Measurements from ENCODE around the gene FOXP1. TPM values are rescaled to one million over a fixed set of nuclear protein-coding genes. Genes with fewer than 3 reads are reported as not detected.

Gene FOXP1
- total and polyA plus RNA-seq, 3 experiments from 2014 or later, result 142 to 185 (median 147) TPM

GRCh38 chr3:70999730-71000129 lies 583.8 kb downstream of the FOXP1 start:
- Mint-ChIP-seq H3K4me1 (peaks cover 19 to 66% (median 44%) of the 10 kb centered on the region in 3 donors), H3K4me3 (no peak overlapping the region), H3K9me3 (no peaks in the 10 kb centered on the region), H3K36me3 (peaks cover 4 to 80% (median 11%) of the 10 kb centered on the region in 3 donors), H3K27me3 (peaks cover 0 to 1% of the 10 kb centered on the region in 2 donors), H3K27ac (no peak overlapping the region)
- H3K27me3 ChIP-seq (ENCODE audit: insufficient read depth, low read length, poor library complexity, severe bottlenecking), result no peaks in the 10 kb centered on the region
- H3K4me1 ChIP-seq (ENCODE audit: insufficient read depth, low read length), result no peaks in the 10 kb centered on the region
- DNase-seq, result no peak
- H3K9me3 ChIP-seq (ENCODE audit: low read length), result no peaks in the 10 kb centered on the region
- ChIA-PET CTCF (no interaction called here), POLR2A (interaction anchor here (0.6 kb wide), 1 partner anchor 40 kb away, joined by 3 read pairs; no protein-coding TSS in a partner anchor)
- H3K4me3 ChIP-seq (ENCODE audit: low read length), result no peak overlapping the region
- no peak overlapping the region for H3K27ac ChIP-seq (ENCODE audit: low read depth, low read length)
- H3K36me3 ChIP-seq (ENCODE audit: insufficient read depth, low read length), result peaks cover 30% of the 10 kb centered on the region

GRCh38 chr3:70996082-70996481 lies 587.4 kb downstream of the FOXP1 start:
- Mint-ChIP-seq H3K4me1 (peaks cover 39 to 72% (median 53%) of the 10 kb centered on the region in 3 donors), H3K36me3 (peaks cover 4 to 89% (median 12%) of the 10 kb centered on the region in 3 donors), H3K27ac (peak overlapping the region in 1 of 8 donors; percentile 32), H3K27me3 (peaks cover 0 to under 1% of the 10 kb centered on the region in 2 donors), H3K4me3 (no peak overlapping the region), H3K9me3 (no peaks in the 10 kb centered on the region)
- no peaks in the 10 kb centered on the region for H3K9me3 ChIP-seq (ENCODE audit: low read length)
- no peak overlapping the region for H3K27ac ChIP-seq (ENCODE audit: low read depth, low read length)
- DNase-seq, result no peak
- ChIA-PET CTCF (no interaction called here), POLR2A (no interaction called here)
- peaks cover 27% of the 10 kb centered on the region for H3K36me3 ChIP-seq (ENCODE audit: insufficient read depth, low read length)
- H3K4me3 ChIP-seq (ENCODE audit: low read length), result no peak overlapping the region
- H3K27me3 ChIP-seq (ENCODE audit: insufficient read depth, low read length, poor library complexity, severe bottlenecking), result no peaks in the 10 kb centered on the region
- peaks cover 22% of the 10 kb centered on the region for H3K4me1 ChIP-seq (ENCODE audit: insufficient read depth, low read length)

- no peak for DNase-seq
- Mint-ChIP-seq H3K9me3 (no peaks in the 10 kb centered on the region), H3K4me1 (peaks cover 49 to 78% (median 55%) of the 10 kb centered on the region in 3 donors), H3K27ac (peak overlapping the region in 1 of 8 donors; percentile 43), H3K27me3 (no peaks in the 10 kb centered on the region), H3K4me3 (peak overlapping the region in 1 of 7 donors; percentile 61), H3K36me3 (peaks cover 0 to 87% (median 14%) of the 10 kb centered on the region in 3 donors)
- H3K4me1 ChIP-seq (ENCODE audit: insufficient read depth, low read length), result peaks cover 37% of the 10 kb centered on the region
- peaks cover 23% of the 10 kb centered on the region for H3K36me3 ChIP-seq (ENCODE audit: insufficient read depth, low read length)
- no peaks in the 10 kb centered on the region for H3K27me3 ChIP-seq (ENCODE audit: insufficient read depth, low read length, poor library complexity, severe bottlenecking)
- ChIA-PET CTCF (interaction anchor here (0.7 kb wide), 1 partner anchor 14 kb away, joined by 3 read pairs; no protein-coding TSS in a partner anchor), POLR2A (interaction anchor here (0.7 kb wide), 1 partner anchor 9 kb away, joined by 3 read pairs; no protein-coding TSS in a partner anchor)
- no peak overlapping the region for H3K4me3 ChIP-seq (ENCODE audit: low read length)
- no peak overlapping the region for H3K27ac ChIP-seq (ENCODE audit: low read depth, low read length)
- H3K9me3 ChIP-seq (ENCODE audit: low read length), result no peaks in the 10 kb centered on the region
These were observed 588.9 kb downstream of the FOXP1 start for GRCh38 chr3:70994644-70995043.

GRCh38 chr3:70992562-70993204 lies 590.8 kb downstream of the FOXP1 start:
- POLR2A ChIA-PET, result no interaction called here

GRCh38 chr3:70992131-70992530 lies 591.4 kb downstream of the FOXP1 start:
- no peak overlapping the region for H3K4me3 ChIP-seq (ENCODE audit: low read length)
- no peaks in the 10 kb centered on the region for H3K27me3 ChIP-seq (ENCODE audit: insufficient read depth, low read length, poor library complexity, severe bottlenecking)
- Mint-ChIP-seq H3K36me3 (peaks cover 0 to 81% (median 16%) of the 10 kb centered on the region in 3 donors), H3K4me1 (peaks cover 55 to 84% (median 67%) of the 10 kb centered on the region in 3 donors), H3K4me3 (no peak overlapping the region), H3K27me3 (no peaks in the 10 kb centered on the region), H3K27ac (peak overlapping the region in 5 of 8 donors; percentile 9 to 37 (median 17)), H3K9me3 (no peaks in the 10 kb centered on the region)
- CTCF ChIA-PET, result no interaction called here
- no peaks in the 10 kb centered on the region for H3K9me3 ChIP-seq (ENCODE audit: low read length)
- DNase-seq, result no peak
- H3K4me1 ChIP-seq (ENCODE audit: insufficient read depth, low read length), result peaks cover 42% of the 10 kb centered on the region
- POLR2A ChIA-PET, result no interaction called here
- peaks cover 29% of the 10 kb centered on the region for H3K36me3 ChIP-seq (ENCODE audit: insufficient read depth, low read length)
- H3K27ac ChIP-seq (ENCODE audit: low read depth, low read length), result no peak overlapping the region

More at GRCh38 chr3:70992562-70993204, 590.8 kb downstream of the FOXP1 start:
- Mint-ChIP-seq H3K27ac (peak overlapping the region in 4 of 8 donors; percentile 9 to 80 (median 40)), H3K4me3 (no peak overlapping the region), H3K36me3 (peaks cover 0 to 81% (median 15%) of the 10 kb centered on the region in 3 donors), H3K27me3 (no peaks in the 10 kb centered on the region), H3K4me1 (peaks cover 56 to 82% (median 67%) of the 10 kb centered on the region in 3 donors), H3K9me3 (no peaks in the 10 kb centered on the region)
- Histone ChIP-seq H3K4me1 (ENCODE audit: insufficient read depth, low read length) (peaks cover 42% of the 10 kb centered on the region), H3K9me3 (ENCODE audit: low read length) (no peaks in the 10 kb centered on the region), H3K27me3 (ENCODE audit: insufficient read depth, low read length, poor library complexity, severe bottlenecking) (no peaks in the 10 kb centered on the region), H3K27ac (ENCODE audit: low read depth, low read length) (no peak overlapping the region), H3K4me3 (ENCODE audit: low read length) (no peak overlapping the region), H3K36me3 (ENCODE audit: insufficient read depth, low read length) (peaks cover 28% of the 10 kb centered on the region)
- DNase-seq, result no peak
- CTCF ChIA-PET, result no interaction called here

GRCh38 chr3:70990723-70991122 lies 592.8 kb downstream of the FOXP1 start:
- H3K9me3 Mint-ChIP-seq, result no peaks in the 10 kb centered on the region
- H3K36me3 Mint-ChIP-seq, result peaks cover 0 to 83% (median 18%) of the 10 kb centered on the region in 3 donors
- no peaks in the 10 kb centered on the region for H3K27me3 Mint-ChIP-seq
- H3K4me1 Mint-ChIP-seq, result peaks cover 54 to 74% (median 57%) of the 10 kb centered on the region in 3 donors
- ChIA-PET POLR2A (interaction anchor here (0.6 to 0.9 kb wide), 2 partner anchors 10 to 127 kb away, joined by 3 read pairs; no protein-coding TSS in a partner anchor), CTCF (interaction anchor here (0.8 kb wide), 1 partner anchor 16 kb away, joined by 4 read pairs; no protein-coding TSS in a partner anchor)
- Histone ChIP-seq H3K4me3 (ENCODE audit: low read length) (no peak overlapping the region), H3K27ac (ENCODE audit: low read depth, low read length) (no peak overlapping the region), H3K4me1 (ENCODE audit: insufficient read depth, low read length) (peaks cover 42% of the 10 kb centered on the region), H3K36me3 (ENCODE audit: insufficient read depth, low read length) (peaks cover 33% of the 10 kb centered on the region), H3K27me3 (ENCODE audit: insufficient read depth, low read length, poor library complexity, severe bottlenecking) (no peaks in the 10 kb centered on the region), H3K9me3 (ENCODE audit: low read length) (no peaks in the 10 kb centered on the region)
- peak overlapping the region in 4 of 7 donors; percentile 41 to 62 (median 54) for H3K4me3 Mint-ChIP-seq
- H3K27ac Mint-ChIP-seq, result peak overlapping the region in 6 of 8 donors; percentile 13 to 83 (median 60)
- DNase-seq, result no peak

GRCh38 chr3:70990185-70990584 lies 593.3 kb downstream of the FOXP1 start:
- H3K27me3 ChIP-seq (ENCODE audit: insufficient read depth, low read length, poor library complexity, severe bottlenecking), result no peaks in the 10 kb centered on the region
- H3K27ac ChIP-seq (ENCODE audit: low read depth, low read length), result no peak overlapping the region
- peaks cover 31% of the 10 kb centered on the region for H3K36me3 ChIP-seq (ENCODE audit: insufficient read depth, low read length)

GRCh38 chr3:70989174-70989573 lies 594.4 kb downstream of the FOXP1 start:
- ChIA-PET POLR2A (no interaction called here), CTCF (no interaction called here)
- Histone ChIP-seq H3K9me3 (ENCODE audit: low read length) (no peaks in the 10 kb centered on the region), H3K4me3 (ENCODE audit: low read length) (no peak overlapping the region), H3K27me3 (ENCODE audit: insufficient read depth, low read length, poor library complexity, severe bottlenecking) (no peaks in the 10 kb centered on the region), H3K4me1 (ENCODE audit: insufficient read depth, low read length) (peaks cover 50% of the 10 kb centered on the region), H3K27ac (ENCODE audit: low read depth, low read length) (no peak overlapping the region), H3K36me3 (ENCODE audit: insufficient read depth, low read length) (peaks cover 31% of the 10 kb centered on the region)
- Mint-ChIP-seq H3K27me3 (no peaks in the 10 kb centered on the region), H3K27ac (no peak overlapping the region), H3K36me3 (peaks cover 0 to 81% (median 26%) of the 10 kb centered on the region in 3 donors), H3K4me1 (peaks cover 53 to 72% (median 61%) of the 10 kb centered on the region in 3 donors), H3K4me3 (no peak overlapping the region), H3K9me3 (no peaks in the 10 kb centered on the region)
- DNase-seq, result no peak

More at GRCh38 chr3:70990185-70990584, 593.3 kb downstream of the FOXP1 start:
- Histone ChIP-seq H3K4me3 (ENCODE audit: low read length) (no peak overlapping the region), H3K4me1 (ENCODE audit: insufficient read depth, low read length) (peaks cover 45% of the 10 kb centered on the region), H3K9me3 (ENCODE audit: low read length) (no peaks in the 10 kb centered on the region)
- Mint-ChIP-seq H3K4me3 (peak overlapping the region in 6 of 7 donors; percentile 25 to 62 (median 44)), H3K36me3 (peaks cover 0 to 81% (median 18%) of the 10 kb centered on the region in 3 donors), H3K27ac (peak overlapping the region in 7 of 8 donors; percentile 3 to 83 (median 66)), H3K4me1 (peaks cover 54 to 70% (median 57%) of the 10 kb centered on the region in 3 donors), H3K9me3 (no peaks in the 10 kb centered on the region), H3K27me3 (no peaks in the 10 kb centered on the region)
- ChIA-PET CTCF (interaction anchor here (0.8 kb wide), 1 partner anchor 17 kb away, joined by 4 read pairs; no protein-coding TSS in a partner anchor), POLR2A (interaction anchor here (0.6 to 0.9 kb wide), 3 partner anchors 9 to 452 kb away, joined by 3 to 4 read pairs (median 3); no protein-coding TSS in a partner anchor)
- DNase-seq, result peak in 2 of 5 donors; percentile 27 to 32

Measured in CD8-positive, alpha-beta memory T cell (primary cell).